GM19395 (cell line): Measurements from ENCODE around the gene PDGFB.

Experiments
- ATAC-seq: cut with Tn5 transposase; IDR thresholded peaks from one replicate; pipeline ENCODE4 v1.9.1; 2021; ENCODE audit warnings: mild to moderate bottlenecking, moderate library complexity; ENCODE audit not compliant: unreplicated experiment

Gene PDGFB

DNA sequence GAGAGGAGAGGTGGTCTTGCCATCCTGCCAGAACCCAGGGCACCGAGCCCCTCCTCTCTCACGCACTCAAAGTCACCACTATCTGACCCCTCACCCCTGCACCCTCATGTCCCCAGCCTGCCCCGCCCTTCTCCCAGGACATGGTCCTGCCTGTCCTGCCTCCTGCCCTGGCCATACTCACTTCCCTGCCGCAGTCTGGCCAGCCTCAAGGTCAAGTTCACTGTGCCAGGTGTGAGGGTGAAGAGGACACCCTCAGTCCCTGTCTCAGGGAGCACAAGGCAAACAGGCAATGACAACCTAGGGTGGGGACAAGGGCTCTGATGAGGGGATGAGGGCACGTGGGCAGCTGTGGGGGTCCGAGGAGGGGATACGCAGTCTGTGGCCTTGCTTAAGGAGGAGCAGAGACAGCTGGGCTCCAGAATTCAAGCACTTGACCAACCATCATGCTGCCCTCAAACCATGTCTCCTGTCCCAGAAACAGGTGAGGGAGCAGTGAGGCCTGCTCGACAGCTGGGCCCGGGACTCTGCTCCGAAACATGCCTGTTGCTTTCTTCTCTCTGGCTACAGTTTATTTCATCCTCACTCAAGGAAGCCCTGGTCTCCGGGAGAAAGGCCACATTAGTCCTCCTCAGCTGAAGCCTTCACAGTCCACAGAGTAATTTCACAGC lies 36.6 kb downstream of the PDGFB start:
- ATAC-seq = no peak

DNA sequence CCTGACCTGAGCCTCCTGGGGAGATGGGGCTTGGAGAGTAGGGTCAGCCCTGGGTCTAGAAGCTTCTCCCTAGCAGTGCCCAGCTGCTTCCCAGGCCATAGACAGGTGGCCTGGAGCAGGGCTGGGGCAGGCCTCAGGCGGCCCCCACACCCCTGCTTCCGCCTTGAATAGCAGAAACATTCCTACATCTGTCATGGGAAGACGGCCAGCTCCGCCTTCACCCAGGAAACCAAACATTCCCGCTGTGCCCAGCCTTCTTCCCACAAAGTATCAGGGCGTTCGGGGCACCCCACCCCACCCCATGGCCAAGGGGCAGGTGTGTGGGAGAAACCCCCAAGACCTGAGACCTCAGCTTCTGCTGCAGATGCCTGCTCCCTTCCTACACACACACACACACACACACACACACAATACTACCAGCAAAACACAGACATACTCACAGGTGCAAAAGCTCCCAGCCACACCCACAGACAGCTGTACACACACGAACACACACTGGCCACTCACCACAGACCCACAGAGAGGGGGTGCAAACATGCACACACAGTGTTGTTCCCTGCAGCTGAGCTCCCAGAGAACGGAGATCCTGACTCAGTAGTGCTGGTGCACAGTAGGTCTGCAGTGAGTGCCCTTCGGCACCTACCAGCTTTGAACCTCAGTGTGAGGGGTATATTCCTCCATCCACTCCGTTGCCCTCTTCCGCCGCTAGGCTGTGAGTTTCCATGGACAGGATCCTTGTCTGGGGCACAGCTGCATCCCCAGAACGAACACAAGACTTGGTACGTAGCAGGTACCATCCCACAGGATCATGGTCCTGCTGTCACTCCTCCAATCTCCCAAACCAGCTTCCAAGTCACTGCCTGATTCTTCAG lies 37.4 kb downstream of the PDGFB start:
- ATAC-seq = no peak

DNA sequence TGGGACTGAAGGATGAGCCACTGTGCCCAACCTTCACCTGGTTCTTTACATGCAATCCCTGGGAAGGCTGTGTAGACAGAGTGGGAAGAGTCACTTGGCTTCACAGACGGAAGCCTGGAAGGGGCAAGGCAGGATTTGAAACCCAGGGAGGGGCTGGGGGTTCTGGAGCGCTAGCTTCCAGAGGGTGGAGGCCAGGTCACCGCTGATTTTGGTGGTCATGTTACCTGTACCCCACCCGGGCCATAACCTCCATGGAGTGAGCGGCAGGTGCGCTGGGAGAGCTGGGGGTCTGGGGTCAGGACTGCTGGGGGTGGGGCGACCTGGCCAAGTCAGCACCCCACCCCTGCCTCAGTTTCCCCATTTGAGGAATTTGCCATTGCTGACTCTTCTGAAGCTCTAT lies 38.3 kb downstream of the PDGFB start:
- ATAC-seq = no peak

DNA sequence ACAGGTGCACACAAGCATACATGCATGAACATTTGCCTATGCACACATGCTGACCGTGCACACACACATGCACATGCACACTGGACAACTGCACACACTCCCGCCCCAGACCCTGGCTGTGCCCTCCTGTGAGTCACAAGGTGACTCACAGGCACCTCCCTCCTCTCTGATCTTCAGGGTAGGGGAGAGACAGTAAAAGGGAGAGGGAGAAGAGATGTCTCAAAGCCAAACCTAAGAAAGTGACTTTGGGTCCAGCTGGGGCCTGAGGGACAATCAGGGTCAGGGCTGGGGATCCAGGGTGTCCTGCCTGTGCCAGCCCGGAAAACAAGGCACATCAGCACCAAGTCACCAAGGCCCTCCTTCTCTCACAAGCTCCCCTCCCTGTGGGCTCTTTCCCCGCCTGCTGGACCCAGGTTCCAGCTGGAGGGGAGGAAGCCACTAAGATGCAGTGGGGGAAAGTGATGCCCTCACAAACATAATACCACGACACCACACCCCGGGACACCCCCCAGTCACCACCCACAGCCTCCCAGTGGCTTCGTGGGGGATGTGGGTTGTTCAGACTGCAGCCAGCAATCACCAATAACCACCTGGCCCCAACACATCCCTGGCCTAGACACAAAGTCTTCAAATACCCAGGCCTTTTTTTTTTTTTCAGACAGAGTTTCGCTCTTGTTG lies 39.3 kb downstream of the PDGFB start:
- ATAC-seq = no peak

DNA sequence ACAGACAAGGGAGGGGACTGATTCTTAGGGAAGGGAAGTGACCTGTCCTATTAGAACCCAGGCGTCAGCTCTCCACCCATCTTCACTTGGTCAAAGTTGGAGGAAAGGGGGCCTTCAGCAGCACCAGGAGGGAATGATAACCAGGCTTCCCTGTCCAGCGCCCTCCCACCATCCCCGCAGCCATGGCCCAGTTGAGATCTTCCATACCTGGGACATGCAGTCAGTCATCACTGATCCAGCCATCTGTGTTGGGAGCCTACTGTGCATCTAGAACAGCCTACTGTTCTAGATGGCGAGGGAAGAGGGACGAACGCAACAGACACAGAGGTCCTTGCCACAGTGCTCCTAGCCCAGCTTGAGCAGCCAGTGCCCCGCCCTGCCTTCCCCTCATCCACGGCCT lies 40.6 kb downstream of the PDGFB start:
- ATAC-seq = no peak

DNA sequence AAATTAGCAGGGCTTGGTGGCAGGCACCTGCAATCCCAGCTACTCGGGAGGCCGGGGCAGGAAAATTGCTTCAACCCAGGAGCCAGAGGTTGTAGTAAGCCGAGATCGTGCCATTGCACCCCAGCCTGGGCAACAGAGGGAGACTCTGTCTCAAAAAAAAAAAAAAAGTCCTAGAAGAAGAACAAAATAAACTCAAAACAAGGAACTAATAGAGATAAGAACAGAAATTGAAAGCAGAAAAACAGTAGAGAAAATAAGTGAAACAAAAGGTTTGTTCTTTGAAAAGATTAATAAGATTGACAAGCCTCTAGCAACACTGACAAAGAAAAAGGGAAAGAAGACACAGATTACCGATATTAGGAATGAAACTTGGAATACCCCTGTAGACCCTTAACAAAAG lies 47.2 kb downstream of the PDGFB start:
- ATAC-seq = no peak

DNA sequence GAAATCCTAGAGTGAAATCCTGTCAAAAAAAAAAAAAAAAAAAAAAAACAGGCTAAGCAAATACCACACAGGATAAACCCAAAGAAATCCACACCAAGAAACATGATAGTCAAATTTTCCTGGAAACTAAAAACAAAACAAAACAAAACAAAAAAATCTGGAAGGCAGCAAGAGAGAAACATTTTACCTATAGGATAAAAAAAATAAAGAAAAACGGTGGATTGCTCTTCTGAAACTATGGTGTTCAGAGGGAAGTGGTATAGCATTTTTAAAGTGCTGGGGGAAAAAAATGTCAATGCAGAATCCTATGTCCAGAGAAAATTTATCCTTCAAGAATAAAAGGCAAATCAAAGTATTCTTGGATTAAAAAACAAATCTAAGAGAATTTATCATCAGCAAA lies 50.7 kb downstream of the PDGFB start:
- no peak for ATAC-seq

DNA sequence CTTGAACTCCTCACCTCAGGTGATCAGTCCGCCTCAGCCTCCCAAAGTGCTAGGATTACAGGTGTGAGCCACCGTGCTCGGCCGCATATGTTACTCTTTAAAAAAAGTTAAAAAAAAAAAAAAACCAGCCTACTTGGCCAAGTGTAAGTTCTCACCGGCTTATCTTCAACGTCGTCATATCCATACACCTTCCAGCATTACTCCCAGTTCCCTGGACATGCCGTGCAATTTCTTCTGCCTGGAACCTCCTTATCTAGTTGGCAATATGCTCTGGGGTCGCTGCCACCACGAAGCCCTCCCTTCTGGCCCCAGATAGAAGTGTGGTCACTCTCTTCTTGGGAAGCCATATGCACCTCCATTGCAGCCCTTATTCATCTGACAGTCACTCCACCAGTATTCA lies 56.0 kb downstream of the PDGFB start:
- ATAC-seq = no peak

DNA sequence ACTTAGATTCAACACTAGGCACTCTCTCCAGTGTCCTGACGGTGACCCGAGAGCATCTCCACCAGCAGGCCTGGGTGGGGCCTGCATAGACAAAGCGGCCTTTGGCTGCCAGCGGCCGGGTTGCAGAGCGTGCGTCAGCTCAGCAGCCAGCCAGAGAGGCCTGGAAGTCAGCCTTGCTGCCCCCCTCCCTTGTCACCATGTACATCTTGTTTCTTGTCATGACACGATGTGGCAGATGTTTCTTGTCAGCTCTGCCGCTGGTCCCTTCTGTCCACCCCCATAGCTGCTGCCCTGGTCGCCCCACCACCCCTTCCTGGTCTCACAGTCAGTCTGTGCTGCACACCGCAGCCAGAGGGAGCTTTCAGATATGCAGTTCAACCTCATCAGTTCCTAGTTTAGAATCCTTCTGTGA lies 59.2 kb downstream of the PDGFB start:
- ATAC-seq = no peak

DNA sequence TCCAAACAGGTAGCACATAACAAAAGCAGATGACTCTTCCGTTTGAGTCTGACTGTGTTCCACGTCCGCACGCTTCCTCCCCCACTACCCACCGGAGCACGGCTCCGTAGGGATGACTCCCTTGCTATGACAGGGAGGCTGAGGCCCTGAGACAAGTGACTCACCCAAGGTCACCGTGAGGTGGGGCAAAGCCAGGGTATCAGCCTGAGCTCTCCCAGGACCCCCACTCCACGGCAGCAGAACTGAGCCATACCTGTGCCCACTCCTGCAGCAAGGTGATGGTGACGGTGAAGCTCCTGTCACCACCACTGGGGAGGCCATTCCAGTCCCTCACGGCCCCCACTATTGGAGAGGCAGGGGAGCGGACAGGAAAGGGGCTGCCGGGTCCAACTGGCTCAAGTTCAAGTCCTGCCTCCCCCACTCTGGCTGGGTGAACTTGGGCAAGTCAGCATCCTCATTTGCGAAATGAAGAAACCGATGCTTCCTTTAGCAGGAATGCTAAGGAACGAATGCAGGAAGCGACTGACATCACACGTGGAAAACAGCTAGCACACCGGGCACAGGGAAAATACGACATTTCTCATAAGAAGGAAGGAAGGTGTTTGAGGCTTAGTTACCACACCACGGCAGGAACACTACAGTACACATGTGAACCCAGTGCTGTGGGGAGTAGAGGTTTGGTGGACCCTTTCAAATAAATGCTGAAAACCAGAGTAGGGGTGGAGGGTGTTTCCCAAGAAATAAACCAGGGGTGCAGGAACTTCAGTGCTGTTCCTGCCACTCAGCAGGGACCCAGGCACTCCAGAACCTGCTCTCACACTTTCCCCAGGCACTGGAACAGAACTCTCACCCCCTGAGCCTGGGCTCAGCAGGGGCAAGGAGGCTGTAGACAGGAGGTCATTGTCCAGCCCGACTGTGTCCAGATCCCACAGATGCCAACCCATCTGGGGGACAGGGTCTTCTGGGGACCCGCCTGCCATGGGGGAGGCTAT lies 59.9 kb downstream of the PDGFB start:
- ATAC-seq = no peak

DNA sequence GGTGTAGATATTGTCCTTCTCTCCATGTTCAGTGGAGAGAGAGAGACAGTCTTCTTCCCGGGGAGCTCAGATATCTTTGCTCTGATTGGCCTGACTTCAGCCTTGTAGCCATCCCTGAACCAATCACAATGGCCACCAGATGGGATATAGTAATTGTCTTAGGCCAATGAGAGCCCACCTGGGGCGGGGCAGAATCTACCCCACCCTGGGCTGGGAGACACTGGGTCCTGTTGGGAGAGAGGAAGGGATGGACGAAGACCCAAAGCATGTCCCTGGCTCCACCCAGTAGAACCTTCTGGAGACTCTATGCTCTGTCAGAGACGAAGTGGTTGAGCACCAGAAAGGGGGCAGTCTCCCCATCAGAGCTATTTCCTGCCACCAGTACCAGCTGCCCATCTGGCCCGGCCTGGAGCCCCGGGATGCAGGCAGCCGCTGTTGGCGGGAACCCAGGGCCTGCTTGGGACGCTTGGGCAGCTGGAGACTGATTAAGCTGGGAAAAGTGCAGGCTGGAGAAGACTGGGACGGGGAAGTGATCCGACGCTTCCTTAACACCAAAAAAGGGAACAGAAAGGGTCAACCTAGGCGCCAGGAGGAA lies 60.7 kb downstream of the PDGFB start:
- ATAC-seq = no peak

DNA sequence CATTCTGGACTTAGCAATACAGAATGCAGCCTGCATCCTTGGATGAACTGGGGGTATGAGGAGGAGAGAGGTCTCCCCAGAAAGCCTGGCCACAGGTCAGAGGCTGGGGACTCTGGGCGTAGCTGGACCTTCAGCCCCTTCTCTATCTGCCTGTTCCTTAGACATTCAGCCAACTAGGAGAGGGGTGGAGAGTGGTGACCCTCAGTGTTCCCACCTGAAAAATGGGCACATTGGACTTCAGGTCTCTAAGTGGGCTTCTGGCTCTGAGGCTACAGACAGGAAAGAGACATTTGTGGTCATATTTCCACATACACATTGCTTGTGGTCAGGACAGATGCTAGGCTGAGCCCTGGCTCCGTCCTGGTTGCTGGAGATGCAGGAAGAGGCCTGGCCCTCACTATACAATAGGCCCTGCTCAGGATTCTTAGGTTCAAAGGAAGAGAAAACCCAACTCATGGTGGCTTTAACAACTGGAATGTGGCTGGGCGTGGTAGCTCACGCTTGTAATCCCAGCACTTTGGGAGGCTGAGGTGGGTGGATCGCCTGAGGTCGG lies 62.2 kb downstream of the PDGFB start:
- no peak for ATAC-seq

DNA sequence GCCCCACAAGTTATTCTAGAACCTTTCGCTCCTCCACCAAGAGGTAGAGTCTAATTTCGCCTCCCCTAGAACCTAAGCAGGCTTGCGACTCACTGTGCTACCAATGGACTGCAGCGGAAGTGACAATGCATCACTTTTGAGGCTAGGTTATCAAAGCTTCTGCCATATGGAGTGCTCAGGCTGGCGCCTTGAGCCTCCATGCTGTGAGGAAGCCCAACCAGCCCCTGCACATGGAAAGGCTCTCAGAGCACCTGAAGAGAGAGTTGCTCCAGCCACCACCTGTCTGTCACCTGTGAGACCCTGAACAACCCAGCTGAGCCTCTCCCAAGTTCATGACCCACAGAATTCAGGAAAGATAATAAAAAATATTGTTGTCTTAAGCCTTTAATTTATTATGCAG lies 63.0 kb downstream of the PDGFB start:
- ATAC-seq = no peak

DNA sequence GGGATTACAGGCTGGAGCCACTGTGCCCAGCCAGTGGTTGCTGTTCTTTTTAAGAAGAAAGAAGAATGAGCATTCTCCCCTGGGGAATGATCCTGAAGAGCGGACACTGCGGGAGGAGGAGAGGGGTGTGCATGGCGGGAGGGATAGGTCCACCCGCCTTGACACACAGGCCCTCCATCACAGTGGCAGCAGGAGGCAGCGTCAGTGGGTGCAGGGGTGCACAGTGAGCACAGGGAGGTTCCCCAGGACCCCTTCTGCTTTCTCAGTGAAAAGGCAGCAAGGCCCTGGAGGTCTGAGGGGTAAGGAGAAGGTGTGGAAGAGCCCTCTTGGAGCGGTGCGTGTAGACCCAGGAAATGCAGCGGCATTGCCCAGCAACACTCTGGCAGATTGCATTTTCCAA lies 63.4 kb downstream of the PDGFB start:
- no peak for ATAC-seq

DNA sequence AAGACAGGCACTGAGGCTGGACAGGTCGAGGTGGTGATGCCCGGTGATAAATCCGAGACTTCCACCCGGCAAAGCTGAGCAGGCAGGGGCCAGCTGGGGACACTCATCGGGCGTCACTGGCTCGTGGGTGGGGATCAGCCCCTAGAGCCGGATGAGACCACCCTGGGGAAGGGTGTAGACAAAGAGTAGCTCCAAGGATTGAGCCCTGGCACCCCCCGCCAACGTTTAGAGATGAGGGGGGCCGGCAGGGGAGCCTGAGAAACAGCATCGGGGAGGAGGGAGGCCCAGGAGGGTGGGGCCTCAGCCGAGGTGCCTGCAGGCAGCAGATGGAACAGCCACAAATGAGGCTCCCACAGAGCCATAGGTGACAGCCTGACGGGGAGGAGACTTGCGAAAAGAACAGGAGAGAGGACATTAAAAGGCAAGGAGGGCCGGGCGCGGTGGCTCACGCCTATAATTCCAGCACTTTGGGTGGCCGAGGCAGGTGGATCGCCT lies 64.9 kb downstream of the PDGFB start:
- ATAC-seq = no peak

DNA sequence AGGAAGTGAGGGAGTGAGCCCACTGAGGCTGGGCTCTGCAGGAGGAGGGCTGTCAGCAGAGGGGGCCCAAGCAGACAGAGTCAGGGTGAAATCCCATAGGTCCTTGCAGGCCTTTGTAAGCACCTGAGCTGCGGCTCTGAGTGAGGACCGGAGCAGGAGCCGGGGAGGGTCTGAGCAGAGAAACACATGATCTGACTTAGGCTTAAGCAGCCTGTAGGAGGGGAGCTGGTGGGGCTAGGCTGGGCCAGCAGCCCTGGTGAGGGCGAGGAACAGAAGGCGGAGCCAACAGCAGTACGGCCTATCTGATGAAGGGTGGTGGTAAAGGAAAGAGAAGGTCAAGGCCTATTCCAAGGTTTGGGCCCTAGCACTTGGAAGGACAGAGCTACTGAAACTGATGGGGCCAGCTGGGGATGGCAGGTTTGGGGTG lies 65.4 kb downstream of the PDGFB start:
- no peak for ATAC-seq

DNA sequence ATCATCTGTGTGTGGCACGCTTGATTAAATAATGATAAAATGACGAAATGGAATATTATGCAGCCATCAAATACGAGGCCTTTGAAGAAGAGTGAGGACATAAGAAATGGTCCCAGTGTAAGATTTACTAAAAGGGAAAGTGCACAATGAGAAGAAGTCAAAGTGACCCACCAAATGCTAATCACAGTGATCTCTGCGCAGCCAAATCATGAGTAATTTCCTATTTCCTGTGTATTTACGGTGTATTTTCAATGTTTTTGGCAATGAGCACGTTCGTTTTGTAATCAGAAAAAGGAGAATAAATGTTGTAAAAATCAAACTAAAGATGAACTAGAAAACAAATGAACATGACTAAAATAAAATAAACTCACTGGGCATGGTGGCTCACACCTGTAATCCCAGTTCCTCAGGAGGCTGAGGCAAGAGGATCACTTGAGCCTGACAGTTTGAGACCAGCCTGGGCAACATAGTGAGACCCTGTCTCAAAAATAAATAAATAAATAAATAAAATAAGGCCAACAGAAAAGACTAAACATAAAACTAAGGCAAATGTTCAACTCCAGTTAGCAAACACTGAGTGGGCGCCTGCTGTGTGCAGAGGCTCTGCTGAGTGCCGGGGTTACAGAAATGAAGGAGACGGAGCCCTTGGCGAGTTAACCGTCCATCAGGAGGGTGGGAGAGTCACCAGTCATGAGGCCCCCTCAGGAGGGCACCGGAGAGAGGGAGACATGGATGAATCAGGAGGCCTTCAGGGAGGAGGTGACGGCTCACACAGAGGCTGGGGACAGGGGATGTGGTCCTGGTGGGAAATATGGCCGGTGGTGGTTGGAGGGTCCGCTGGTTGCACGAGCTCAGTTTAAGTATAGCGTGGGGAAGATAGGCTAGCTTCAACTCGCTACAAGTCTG lies 66.3 kb downstream of the PDGFB start:
- ATAC-seq = no peak

DNA sequence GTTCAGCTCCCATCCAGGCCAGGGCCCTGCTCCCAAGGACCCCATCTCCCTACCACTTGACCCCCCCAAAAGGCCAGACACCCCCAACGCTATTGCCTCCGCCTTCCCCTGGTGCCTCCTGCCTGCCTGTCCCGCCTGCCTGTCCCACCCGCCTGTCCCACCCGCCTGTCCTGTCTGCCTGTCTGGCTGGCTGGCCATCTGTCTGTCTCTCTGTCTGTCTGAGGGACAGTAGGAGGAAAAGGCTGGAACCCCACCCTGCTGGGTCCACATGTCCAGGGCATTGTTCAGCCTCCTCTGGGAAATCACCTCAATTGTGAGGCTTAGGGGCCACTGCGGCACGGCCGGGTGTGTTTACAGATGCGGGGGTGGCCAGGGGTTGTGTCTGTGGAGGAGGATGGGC lies 67.0 kb downstream of the PDGFB start:
- ATAC-seq = no peak

DNA sequence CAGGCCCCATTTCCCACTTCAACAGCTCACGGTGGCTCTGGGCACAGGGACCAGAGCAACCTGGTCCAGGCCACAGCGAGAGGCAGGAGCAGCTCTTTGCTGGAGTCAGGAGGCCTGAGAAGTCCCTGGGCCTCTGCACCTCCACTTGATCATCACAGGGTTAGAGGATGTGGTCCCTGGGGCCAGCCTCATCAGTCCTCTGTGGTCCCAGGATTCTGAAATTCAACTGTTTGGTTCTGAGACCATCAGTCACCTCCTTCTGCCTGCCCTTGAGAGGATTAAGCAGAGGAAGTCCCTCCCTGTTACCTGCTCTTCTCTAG lies 67.4 kb downstream of the PDGFB start:
- no peak for ATAC-seq
